Lung (tissue), 12 donors: Measurements from ENCODE around the gene CDC25B. TPM values are rescaled to one million over a fixed set of nuclear protein-coding genes. Genes with fewer than 3 reads are reported as not detected.

Source experiments
- ATAC-seq: fragments of 200-7000 bp; cut with Tn5 transposase; one replicate; pipeline ENCODE4 v1.9.1; 2020; ENCODE audit warnings: moderate number of reproducible peaks; ENCODE audit not compliant: insufficient read depth, low FRiP score
- DNase-seq, 3 donors: peaks; one replicate each; pipeline ENCODE4 v3.0.0-alpha.2; 2013 to 2017
- H3K27ac ChIP-seq, 2 donors: one replicate each; pipeline ENCODE4 v1.5.1; 2013; ENCODE audit warnings: mild to moderate bottlenecking in 2 of 2, moderate library complexity in 2 of 2, control low read depth in 1 of 2, inconsistent platforms in 1 of 2, low read depth in 1 of 2, low read length in 1 of 2
- H3K27me3 ChIP-seq, 3 donors: one replicate each; pipeline ENCODE4 v1.5.1; 2013; ENCODE audit warnings: low read length in 2 of 3; ENCODE audit not compliant: control insufficient read depth in 3 of 3, insufficient read depth in 3 of 3
- H3K36me3 ChIP-seq, 4 donors: one replicate each; pipeline ENCODE4 v1.5.1; 2013; ENCODE audit warnings: low read length in 4 of 4, mild to moderate bottlenecking in 1 of 4, moderate library complexity in 1 of 4; ENCODE audit not compliant: control insufficient read depth in 4 of 4, insufficient read depth in 4 of 4
- H3K4me1 ChIP-seq, 5 donors: one replicate each; pipeline ENCODE4 v1.5.1; 2013; ENCODE audit warnings: low read length in 5 of 5, mild to moderate bottlenecking in 2 of 5, moderate library complexity in 1 of 5; ENCODE audit not compliant: control insufficient read depth in 5 of 5, insufficient read depth in 5 of 5
- H3K4me3 ChIP-seq: one replicate; pipeline ENCODE4 v1.5.1; 2013; ENCODE audit warnings: mild to moderate bottlenecking, control low read depth, moderate library complexity
- H3K9ac ChIP-seq, 2 donors: one replicate each; pipeline ENCODE4 v1.5.1; 2013; ENCODE audit warnings: low read length in 2 of 2, control low read depth in 1 of 2; ENCODE audit not compliant: insufficient read depth in 1 of 2
- H3K9me3 ChIP-seq, 4 donors: one replicate each; pipeline ENCODE4 v1.5.1; 2013; ENCODE audit warnings: low read length in 3 of 4, mild to moderate bottlenecking in 1 of 4, moderate library complexity in 1 of 4; ENCODE audit not compliant: control insufficient read depth in 4 of 4, insufficient read depth in 3 of 4
- CTCF ChIP-seq: IDR thresholded peaks from 2 replicates; pipeline ENCODE4 v1.5.1; 2012; ENCODE audit warnings: mild to moderate bottlenecking; ENCODE audit errors: control extremely low read depth, extremely low read depth
- WGBS, 2 donors: extraction: QIAGEN DNeasy Blood & Tissue Kit; methylation state at CpG; one replicate each; pipeline ENCODE4 v1.1.7; 2013; 5-methylcytosine and 5-hydroxymethylcytosine counted together
- polyA plus RNA-seq, 2 donors: library from polyadenylated mRNA; stranded (reverse); fragments of 200-250 nt; gene quantifications; one replicate each; pipeline ENCODE4 v1.2.1, GENCODE V29; 2013
- total RNA-seq, 2 donors: library from RNA; depleted of rRNA in 1 of 2; stranded (reverse); fragments of >200 nt in 1 of 2; gene quantifications; one replicate each; pipeline ENCODE4 v1.2.1, GENCODE V29; 2014 to 2021
- donor health status: control.
- donor health status: control.
- donor health status: Bipolar disorder and iron deficiency.
- donor health status: healthy.
- donor health status: DM: yes; HTN: yes; CAD: no.

Gene CDC25B
- total and polyA plus RNA-seq, 4 donors, result 47.9 to 88.5 (median 67.1) TPM

GRCh38 chr20:3811467-3812258, 15.6 kb downstream of the CDC25B start:
- peak overlapping the region in 1 of 2 donors; percentile 97 for H3K9ac ChIP-seq
- 4 to 7% methylated on average over 20 of the region's 20 CpGs for WGBS, 2 donors
- DNase-seq, result peak; percentile 99 to 100 (median 99)
- no peaks in the 10 kb centered on the region for H3K27me3 ChIP-seq
- ATAC-seq, result peak; percentile 76
- peaks cover 9 to 57% (median 25%) of the 10 kb centered on the region in 5 donors for H3K4me1 ChIP-seq
- no peaks in the 10 kb centered on the region for H3K9me3 ChIP-seq
- peak overlapping the region; percentile 37 for H3K4me3 ChIP-seq
- H3K27ac ChIP-seq, result peak overlapping the region; percentile 82 to 94
- H3K36me3 ChIP-seq, result no peaks in the 10 kb centered on the region
- no peak for TF ChIP-seq CTCF

GRCh38 chr20:3812259-3812681, 16.2 kb downstream of the CDC25B start:
- 88 to 90% methylated on average over 8 to 9 of the region's 9 CpGs for WGBS, 2 donors
- Histone ChIP-seq H3K27ac (peak overlapping the region; percentile 75 to 94), H3K27me3 (no peaks in the 10 kb centered on the region), H3K9me3 (no peaks in the 10 kb centered on the region), H3K4me3 (no peak overlapping the region), H3K9ac (peak overlapping the region in 1 of 2 donors; percentile 20), H3K4me1 (peaks cover 9 to 51% (median 20%) of the 10 kb centered on the region in 5 donors), H3K36me3 (no peaks in the 10 kb centered on the region)
- no peak for TF ChIP-seq CTCF
- ATAC-seq (no peak), DNase-seq (no peak)

- 73 to 87% methylated on average over 8 of the region's 8 CpGs for WGBS, 2 donors
- Histone ChIP-seq H3K4me3 (no peak overlapping the region), H3K36me3 (no peaks in the 10 kb centered on the region), H3K27ac (peak overlapping the region in 1 of 2 donors; percentile 61), H3K27me3 (no peaks in the 10 kb centered on the region), H3K4me1 (peaks cover 5 to 45% (median 15%) of the 10 kb centered on the region in 5 donors), H3K9ac (no peak overlapping the region), H3K9me3 (no peaks in the 10 kb centered on the region)
- TF ChIP-seq CTCF, result no peak
- ATAC-seq (no peak), DNase-seq (no peak)
Measured at GRCh38 chr20:3812975-3813847, 17.1 kb downstream of the CDC25B start.
